Measurements from ENCODE around the gene ZAR1. TPM values are rescaled to one million over a fixed set of nuclear protein-coding genes. Genes with fewer than 3 reads are reported as not detected.

Gene ZAR1
- total RNA-seq, 2 experiments from 2014 or later, result not detected

DNA sequence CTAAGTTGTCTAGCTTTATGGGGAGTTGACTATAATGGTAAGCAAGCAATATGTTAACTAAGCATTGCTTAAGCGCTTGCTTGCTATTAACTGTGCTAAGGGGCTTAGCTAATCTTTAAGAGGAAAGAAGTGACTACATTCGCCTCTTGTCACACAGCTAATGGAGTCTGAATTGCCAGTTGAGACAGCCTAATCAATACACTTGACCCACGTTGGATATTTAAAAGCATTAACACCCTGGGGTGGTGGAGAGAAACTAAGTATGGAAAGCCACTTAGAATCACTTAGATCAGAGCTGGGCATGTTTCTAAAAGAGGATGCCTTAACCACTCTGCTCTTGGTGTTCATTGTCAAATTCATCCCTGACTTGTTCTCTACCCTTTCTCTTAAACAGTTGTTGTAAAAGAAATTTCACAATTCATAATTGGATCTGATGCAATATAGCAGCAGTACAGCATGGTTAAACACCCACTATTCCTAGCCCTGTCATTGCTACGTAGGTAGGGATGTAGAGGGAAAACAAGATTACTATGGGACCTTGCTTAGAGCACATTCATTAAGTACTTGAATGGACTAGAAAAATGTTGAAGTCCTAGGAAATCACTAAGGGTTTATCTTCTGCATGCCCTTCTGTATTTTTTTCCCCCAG, 3.5 kb downstream of the ZAR1 start:
- intact Hi-C loops (cut with micrococcal nuclease), result no loop called here
- peaks cover 29% of the 10 kb centered on the region for H3K27me3 Mint-ChIP-seq (ENCODE audit: low read depth)
- no peak overlapping the region for H3K4me3 Mint-ChIP-seq
- peaks cover 2% of the 10 kb centered on the region for H3K4me1 Mint-ChIP-seq (ENCODE audit: low read depth)
- CTCF ChIA-PET, result interaction anchor here (1.1 to 1.3 kb wide), 2 partner anchors 52 to 218 kb away, joined by 4 to 5 read pairs; no protein-coding TSS in a partner anchor
- no peaks in the 10 kb centered on the region for H3K9me3 Mint-ChIP-seq
- no peak for DNase-seq
- H3K36me3 Mint-ChIP-seq (ENCODE audit: low read depth), result peaks cover under 1% of the 10 kb centered on the region
- H3K27ac Mint-ChIP-seq, result no peak overlapping the region

- Mint-ChIP-seq H3K9me3 (no peaks in the 10 kb centered on the region), H3K4me1 (ENCODE audit: low read depth) (peaks cover 13% of the 10 kb centered on the region), H3K4me3 (no peak overlapping the region), H3K27ac (no peak overlapping the region), H3K27me3 (ENCODE audit: low read depth) (peaks cover 17% of the 10 kb centered on the region), H3K36me3 (ENCODE audit: low read depth) (peaks cover 10% of the 10 kb centered on the region)
- intact Hi-C loops (cut with micrococcal nuclease), result loop anchor here (5.0 kb wide), 1 partner anchor 459 kb away; no protein-coding TSS in a partner anchor
- CTCF ChIA-PET, result interaction anchor here (0.9 to 1.0 kb wide), 2 partner anchors 49 to 430 kb away, joined by 3 read pairs; no protein-coding TSS in a partner anchor
- DNase-seq, result no peak
Observed at GRCh38 chr4:48495941-48496340, 5.9 kb downstream of the ZAR1 start.

DNA sequence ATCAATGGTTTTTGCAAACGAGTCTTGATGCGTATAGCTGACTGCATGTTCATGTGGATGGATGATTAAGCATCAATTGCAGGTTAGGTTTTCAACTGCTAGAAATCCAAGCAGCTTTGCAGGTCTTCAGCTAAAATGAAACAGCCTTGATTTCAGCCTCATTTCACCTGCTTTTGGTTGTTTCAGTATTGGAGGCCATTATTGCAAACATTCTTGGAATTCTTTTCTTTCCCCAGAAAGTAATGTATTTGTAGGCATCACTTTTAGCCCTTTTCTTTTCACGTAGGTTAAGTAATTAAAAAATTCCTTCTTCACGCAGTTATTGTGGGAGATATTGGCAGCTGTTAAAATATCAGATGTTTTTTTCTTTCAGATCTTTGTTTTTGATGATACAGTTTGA, 8.8 kb downstream of the ZAR1 start:
- intact Hi-C loops (cut with micrococcal nuclease), result loop anchor here (1.0 to 5.0 kb wide), 7 partner anchors 70 to 462 kb away; partner anchors contain the start of gene SLAIN2
- no peak overlapping the region for H3K27ac Mint-ChIP-seq

DNA sequence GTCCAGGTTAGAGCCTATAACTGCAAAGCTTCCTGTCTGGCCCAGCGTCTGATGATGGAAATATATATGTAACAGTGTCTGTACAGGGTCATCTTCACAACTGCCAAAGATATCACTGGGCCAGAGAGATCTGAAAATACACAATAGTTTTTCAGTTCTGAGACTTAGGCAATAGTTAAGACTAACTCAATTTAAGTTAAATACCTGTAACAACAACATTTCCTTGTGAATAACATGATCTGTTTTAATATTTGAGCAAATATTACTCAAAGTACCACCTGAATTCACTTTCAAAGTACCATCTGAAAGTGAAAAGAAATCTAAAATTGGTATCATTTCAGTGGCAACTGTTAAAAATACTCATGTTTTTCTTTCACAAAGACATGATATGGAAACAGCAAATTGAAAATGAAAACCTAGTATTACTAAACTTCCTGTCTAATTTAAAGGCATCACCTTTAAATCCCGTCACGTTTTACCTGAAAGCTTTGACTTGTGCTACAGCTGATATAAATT, 9.6 kb downstream of the ZAR1 start:
- Mint-ChIP-seq H3K4me1 (ENCODE audit: low read depth) (peaks cover 16% of the 10 kb centered on the region), H3K36me3 (ENCODE audit: low read depth) (peaks cover 16% of the 10 kb centered on the region), H3K27ac (no peak overlapping the region), H3K4me3 (no peak overlapping the region), H3K9me3 (no peaks in the 10 kb centered on the region), H3K27me3 (ENCODE audit: low read depth) (no peaks in the 10 kb centered on the region)
- DNase-seq, result no peak
- intact Hi-C loops (cut with micrococcal nuclease), result loop anchor here (1.0 to 5.0 kb wide), 8 partner anchors 70 to 462 kb away; partner anchors contain the start of genes FRYL and SLAIN2
- CTCF ChIA-PET, result interaction anchor here (1.3 kb wide), 1 partner anchor 53 kb away, joined by 3 read pairs; no protein-coding TSS in a partner anchor

More for the DNA sequence above, 8.8 kb downstream of the ZAR1 start:
- Mint-ChIP-seq H3K27me3 (ENCODE audit: low read depth) (no peaks in the 10 kb centered on the region), H3K4me1 (ENCODE audit: low read depth) (peaks cover 16% of the 10 kb centered on the region), H3K9me3 (no peaks in the 10 kb centered on the region), H3K36me3 (ENCODE audit: low read depth) (peaks cover 16% of the 10 kb centered on the region), H3K4me3 (no peak overlapping the region)
- CTCF ChIA-PET, result interaction anchor here (0.6 to 1.3 kb wide), 2 partner anchors 53 to 521 kb away, joined by 3 read pairs; no protein-coding TSS in a partner anchor
- no peak for DNase-seq

DNA sequence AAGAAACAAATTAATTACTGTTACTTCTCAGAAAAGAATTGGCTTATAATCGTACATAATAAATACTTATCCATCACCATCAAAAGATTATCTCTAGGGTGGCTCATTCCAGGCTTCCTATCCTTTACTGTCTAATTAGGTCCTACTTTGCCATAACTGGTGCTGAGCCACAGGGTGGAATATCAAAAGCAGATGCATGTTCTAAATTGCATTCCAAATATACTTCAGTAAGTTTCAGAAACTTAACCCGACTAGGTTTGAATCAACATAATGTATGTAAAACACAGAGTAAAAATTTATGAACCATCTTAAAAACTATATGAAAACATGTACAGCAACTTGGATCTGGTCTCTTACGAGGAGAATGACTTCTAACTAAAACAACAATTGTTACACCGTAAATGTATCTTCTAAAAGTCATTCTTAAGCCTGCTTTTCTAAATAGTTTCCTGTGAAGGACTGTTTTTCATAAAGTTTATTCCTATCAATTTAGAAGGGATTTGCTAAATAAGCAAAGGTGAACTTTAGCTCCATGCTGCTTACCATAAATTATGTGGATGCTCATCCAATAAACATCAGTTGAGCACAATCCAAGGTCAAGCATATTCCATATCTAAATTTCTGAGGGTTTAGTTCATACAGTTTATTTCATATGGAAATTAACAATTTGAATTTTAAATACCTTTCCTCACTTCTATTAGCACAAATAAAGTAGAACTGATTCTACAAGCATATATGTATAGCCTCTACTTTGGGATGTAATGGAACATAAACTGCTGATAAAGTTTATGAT, 13.4 kb downstream of the ZAR1 start:
- no peak for DNase-seq
- intact Hi-C loops (cut with micrococcal nuclease), result loop anchor here (5.0 kb wide), 1 partner anchor 279 kb away; the partner anchor contains the start of gene FRYL
- Mint-ChIP-seq H3K9me3 (no peaks in the 10 kb centered on the region), H3K4me1 (ENCODE audit: low read depth) (peaks cover 16% of the 10 kb centered on the region), H3K36me3 (ENCODE audit: low read depth) (peaks cover 22% of the 10 kb centered on the region), H3K27me3 (ENCODE audit: low read depth) (no peaks in the 10 kb centered on the region), H3K4me3 (no peak overlapping the region), H3K27ac (no peak overlapping the region)
- CTCF ChIA-PET, result no interaction called here

GRCh38 chr4:48504026-48504330, 13.9 kb downstream of the ZAR1 start:
- DNase-seq, result no peak
- Mint-ChIP-seq H3K4me3 (no peak overlapping the region), H3K27ac (no peak overlapping the region), H3K36me3 (ENCODE audit: low read depth) (peaks cover 19% of the 10 kb centered on the region), H3K4me1 (ENCODE audit: low read depth) (peaks cover 15% of the 10 kb centered on the region), H3K27me3 (ENCODE audit: low read depth) (no peaks in the 10 kb centered on the region), H3K9me3 (no peaks in the 10 kb centered on the region)
- CTCF ChIA-PET, result no interaction called here
- intact Hi-C loops (cut with micrococcal nuclease), result loop anchor here (5.0 kb wide), 1 partner anchor 278 kb away; the partner anchor contains the start of gene FRYL

GRCh38 chr4:48504352-48504751, 14.3 kb downstream of the ZAR1 start:
- Mint-ChIP-seq H3K9me3 (no peaks in the 10 kb centered on the region), H3K4me1 (ENCODE audit: low read depth) (peaks cover 11% of the 10 kb centered on the region), H3K36me3 (ENCODE audit: low read depth) (peaks cover 17% of the 10 kb centered on the region), H3K27me3 (ENCODE audit: low read depth) (no peaks in the 10 kb centered on the region), H3K27ac (no peak overlapping the region), H3K4me3 (no peak overlapping the region)
- DNase-seq, result no peak
- CTCF ChIA-PET, result no interaction called here
- intact Hi-C loops (cut with micrococcal nuclease), result loop anchor here (5.0 kb wide), 1 partner anchor 278 kb away; the partner anchor contains the start of gene FRYL

GRCh38 chr4:48506716-48507115, 16.7 kb downstream of the ZAR1 start:
- no peaks in the 10 kb centered on the region for H3K27me3 Mint-ChIP-seq (ENCODE audit: low read depth)
- no peak overlapping the region for H3K4me3 Mint-ChIP-seq
- no peaks in the 10 kb centered on the region for H3K4me1 Mint-ChIP-seq (ENCODE audit: low read depth)
- CTCF ChIA-PET, result no interaction called here
- intact Hi-C loops (cut with micrococcal nuclease), result no loop called here
- peaks cover 14% of the 10 kb centered on the region for H3K36me3 Mint-ChIP-seq (ENCODE audit: low read depth)
- H3K27ac Mint-ChIP-seq, result no peak overlapping the region
- no peaks in the 10 kb centered on the region for H3K9me3 Mint-ChIP-seq
- DNase-seq, result no peak

DNA sequence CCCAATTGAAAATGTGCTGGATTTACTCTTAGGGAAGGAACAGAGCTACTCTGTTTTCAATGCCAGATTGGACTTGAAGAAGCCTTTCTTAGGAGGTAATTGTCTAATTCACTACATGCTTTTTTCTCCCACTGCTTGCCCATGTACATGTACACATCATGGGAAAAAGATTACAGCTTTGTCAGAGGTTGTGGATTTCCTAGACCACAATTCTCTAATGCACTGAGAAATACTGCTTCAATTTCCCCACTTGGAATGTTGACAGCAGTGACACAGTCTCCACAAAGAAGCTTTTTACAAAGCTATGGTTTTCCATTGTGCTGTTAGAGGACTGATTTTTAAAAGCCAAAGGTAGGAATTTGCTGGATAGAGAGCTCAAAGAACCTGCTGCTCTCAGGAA, 19.5 kb downstream of the ZAR1 start:
- no peaks in the 10 kb centered on the region for H3K27me3 Mint-ChIP-seq (ENCODE audit: low read depth)
- no peak overlapping the region for H3K4me3 Mint-ChIP-seq
- CTCF ChIA-PET, result interaction anchor here (1.0 kb wide), 1 partner anchor 69 kb away, joined by 3 read pairs; no protein-coding TSS in a partner anchor
- intact Hi-C loops (cut with micrococcal nuclease), result no loop called here
- no peaks in the 10 kb centered on the region for H3K4me1 Mint-ChIP-seq (ENCODE audit: low read depth)
- H3K36me3 Mint-ChIP-seq (ENCODE audit: low read depth), result peaks cover 27% of the 10 kb centered on the region
- DNase-seq, result no peak
- H3K27ac Mint-ChIP-seq, result no peak overlapping the region
- no peaks in the 10 kb centered on the region for H3K9me3 Mint-ChIP-seq

DNA sequence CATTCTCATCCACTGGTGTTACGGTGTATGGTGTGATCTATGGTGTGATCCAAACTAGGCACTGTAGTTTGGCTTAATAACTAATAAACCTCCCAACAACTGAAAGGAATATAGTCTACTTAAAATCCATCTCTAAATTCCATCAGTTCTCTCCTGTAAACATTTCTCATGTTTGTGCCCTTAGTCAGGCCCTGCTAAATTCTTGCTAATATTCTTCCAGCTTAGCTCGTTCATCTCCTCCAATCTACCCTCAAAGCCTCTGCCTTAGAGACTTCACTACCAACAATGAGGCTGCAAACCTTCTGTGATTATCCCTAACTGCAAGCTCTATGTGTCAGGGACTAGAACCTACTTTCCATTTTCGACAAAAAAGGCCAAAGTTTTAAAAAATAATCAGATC, 28.1 kb downstream of the ZAR1 start:
- H3K36me3 Mint-ChIP-seq (ENCODE audit: low read depth), result peaks cover 23% of the 10 kb centered on the region
- no peak overlapping the region for H3K27ac Mint-ChIP-seq
- intact Hi-C loops (cut with micrococcal nuclease), result no loop called here

GRCh38 chr4:48526406-48526805, 36.4 kb downstream of the ZAR1 start:
- CTCF ChIA-PET, result interaction anchor here (1.2 to 2.2 kb wide), 3 partner anchors 10 to 19 kb away, joined by 4 to 5 read pairs (median 4); no protein-coding TSS in a partner anchor

More for the DNA sequence above, 28.1 kb downstream of the ZAR1 start:
- Mint-ChIP-seq H3K4me3 (no peak overlapping the region), H3K27me3 (ENCODE audit: low read depth) (no peaks in the 10 kb centered on the region), H3K4me1 (ENCODE audit: low read depth) (no peaks in the 10 kb centered on the region), H3K9me3 (no peaks in the 10 kb centered on the region)
- DNase-seq, result no peak
- CTCF ChIA-PET, result interaction anchor here (0.6 kb wide), 1 partner anchor 24 kb away, joined by 3 read pairs; no protein-coding TSS in a partner anchor

GRCh38 chr4:48538358-48538757, 48.3 kb downstream of the ZAR1 start:
- no peak for DNase-seq
- Mint-ChIP-seq H3K4me3 (no peak overlapping the region), H3K27ac (no peak overlapping the region), H3K27me3 (ENCODE audit: low read depth) (no peaks in the 10 kb centered on the region), H3K36me3 (ENCODE audit: low read depth) (peaks cover 22% of the 10 kb centered on the region), H3K9me3 (no peaks in the 10 kb centered on the region), H3K4me1 (ENCODE audit: low read depth) (no peaks in the 10 kb centered on the region)
- CTCF ChIA-PET, result interaction anchor here (1.6 kb wide), 1 partner anchor 40 kb away, joined by 7 read pairs; no protein-coding TSS in a partner anchor
- intact Hi-C loops (cut with micrococcal nuclease), result no loop called here

More at GRCh38 chr4:48526406-48526805, 36.4 kb downstream of the ZAR1 start:
- Mint-ChIP-seq H3K9me3 (no peaks in the 10 kb centered on the region), H3K27ac (no peak overlapping the region), H3K4me1 (ENCODE audit: low read depth) (no peaks in the 10 kb centered on the region), H3K4me3 (no peak overlapping the region), H3K27me3 (ENCODE audit: low read depth) (no peaks in the 10 kb centered on the region), H3K36me3 (ENCODE audit: low read depth) (peaks cover 26% of the 10 kb centered on the region)
- intact Hi-C loops (cut with micrococcal nuclease), result no loop called here
- no peak for DNase-seq
